Upper lobe of left lung (tissue), 4 donors: ENCODE measurements around the gene CARD19.

ENCODE experiments used
- EP300 ChIP-seq, 4 donors: sonication (generic); formaldehyde crosslinking; IDR thresholded peaks; one replicate each; pipeline ENCODE4 v1.5.1; 2017; ENCODE audit warnings: antibody characterized with exemption in 4 of 4, control low read depth in 2 of 4
- POLR2A ChIP-seq, 4 donors: fragments of 450-650 bp; IDR thresholded peaks; one replicate each; pipeline ENCODE4 v1.5.1; 2016 to 2017; ENCODE audit warnings: antibody characterized with exemption in 4 of 4, mild to moderate bottlenecking in 2 of 4
- POLR2AphosphoS5 ChIP-seq, 2 donors: sonication (generic); formaldehyde crosslinking; IDR thresholded peaks; one replicate each; pipeline ENCODE4 v1.5.1; 2017; ENCODE audit warnings: antibody characterized with exemption in 2 of 2
- TF ChIP-seq, protein P1 (sequence below), 6 experiments: fragments of 450-650 bp in 4 of 6; fragments of 200-600 bp in 2 of 6; sonication (generic) in 2 of 6; IDR thresholded peaks; one replicate each; pipeline ENCODE4 v1.5.1; 2016 to 2019; ENCODE audit warnings: antibody characterized with exemption in 6 of 6

DNA sequence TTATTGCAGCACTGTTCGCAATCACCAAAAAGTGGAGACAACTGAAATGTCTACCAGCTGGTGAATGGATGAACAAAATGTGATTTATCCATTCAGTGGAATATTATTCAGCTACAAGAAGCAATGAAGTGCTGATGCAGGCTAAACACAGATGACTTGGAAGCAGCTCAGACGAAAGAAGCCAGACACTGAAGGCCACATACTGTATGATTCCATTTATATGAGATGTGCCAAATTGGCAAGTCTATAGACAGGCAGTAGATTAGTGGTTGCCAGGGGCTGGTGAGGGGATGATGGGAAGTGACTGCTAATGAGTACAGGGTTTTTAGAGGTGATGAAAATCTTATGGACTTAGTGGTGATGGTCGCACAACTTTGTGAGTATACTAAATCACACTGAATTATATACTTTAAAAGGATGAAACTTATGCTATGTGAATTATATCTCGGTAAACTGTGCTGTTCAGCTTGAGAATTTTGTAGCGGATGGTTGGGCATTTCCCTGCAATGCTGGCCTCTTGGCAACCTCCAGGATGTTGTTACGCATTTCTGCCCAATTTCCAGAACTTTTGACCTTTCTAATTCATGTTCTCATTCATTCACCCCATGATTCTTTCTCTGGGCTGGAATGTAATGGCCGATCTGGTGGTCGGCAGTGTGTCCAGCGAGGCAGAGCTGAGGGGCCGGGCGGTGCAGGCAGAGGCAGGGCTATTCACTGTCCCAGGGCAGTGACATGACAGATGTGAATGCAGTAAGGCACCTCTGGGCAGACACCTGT, 66.0 kb downstream of the CARD19 start:
- TF ChIP-seq POLR2AphosphoS5 (IDR thresholded peaks at IDR 0.05) (no peak), POLR2A (IDR thresholded peaks at IDR 0.05) (no peak), EP300 (IDR thresholded peaks at IDR 0.05) (no peak)
- TF ChIP-seq, protein P1, sequence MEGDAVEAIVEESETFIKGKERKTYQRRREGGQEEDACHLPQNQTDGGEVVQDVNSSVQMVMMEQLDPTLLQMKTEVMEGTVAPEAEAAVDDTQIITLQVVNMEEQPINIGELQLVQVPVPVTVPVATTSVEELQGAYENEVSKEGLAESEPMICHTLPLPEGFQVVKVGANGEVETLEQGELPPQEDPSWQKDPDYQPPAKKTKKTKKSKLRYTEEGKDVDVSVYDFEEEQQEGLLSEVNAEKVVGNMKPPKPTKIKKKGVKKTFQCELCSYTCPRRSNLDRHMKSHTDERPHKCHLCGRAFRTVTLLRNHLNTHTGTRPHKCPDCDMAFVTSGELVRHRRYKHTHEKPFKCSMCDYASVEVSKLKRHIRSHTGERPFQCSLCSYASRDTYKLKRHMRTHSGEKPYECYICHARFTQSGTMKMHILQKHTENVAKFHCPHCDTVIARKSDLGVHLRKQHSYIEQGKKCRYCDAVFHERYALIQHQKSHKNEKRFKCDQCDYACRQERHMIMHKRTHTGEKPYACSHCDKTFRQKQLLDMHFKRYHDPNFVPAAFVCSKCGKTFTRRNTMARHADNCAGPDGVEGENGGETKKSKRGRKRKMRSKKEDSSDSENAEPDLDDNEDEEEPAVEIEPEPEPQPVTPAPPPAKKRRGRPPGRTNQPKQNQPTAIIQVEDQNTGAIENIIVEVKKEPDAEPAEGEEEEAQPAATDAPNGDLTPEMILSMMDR (IDR thresholded peaks at IDR 0.05) = no peak
